Inflammatory macrophage treated with lipopolysaccharide for 1 hour (primary cell): ENCODE data around the gene CDH3.

Experiments
- DNase-seq, 2 donors: peaks; one replicate each; pipeline ENCODE4 v3.0.0-alpha.2; 2020 to 2022

CDH3 gene

DNA sequence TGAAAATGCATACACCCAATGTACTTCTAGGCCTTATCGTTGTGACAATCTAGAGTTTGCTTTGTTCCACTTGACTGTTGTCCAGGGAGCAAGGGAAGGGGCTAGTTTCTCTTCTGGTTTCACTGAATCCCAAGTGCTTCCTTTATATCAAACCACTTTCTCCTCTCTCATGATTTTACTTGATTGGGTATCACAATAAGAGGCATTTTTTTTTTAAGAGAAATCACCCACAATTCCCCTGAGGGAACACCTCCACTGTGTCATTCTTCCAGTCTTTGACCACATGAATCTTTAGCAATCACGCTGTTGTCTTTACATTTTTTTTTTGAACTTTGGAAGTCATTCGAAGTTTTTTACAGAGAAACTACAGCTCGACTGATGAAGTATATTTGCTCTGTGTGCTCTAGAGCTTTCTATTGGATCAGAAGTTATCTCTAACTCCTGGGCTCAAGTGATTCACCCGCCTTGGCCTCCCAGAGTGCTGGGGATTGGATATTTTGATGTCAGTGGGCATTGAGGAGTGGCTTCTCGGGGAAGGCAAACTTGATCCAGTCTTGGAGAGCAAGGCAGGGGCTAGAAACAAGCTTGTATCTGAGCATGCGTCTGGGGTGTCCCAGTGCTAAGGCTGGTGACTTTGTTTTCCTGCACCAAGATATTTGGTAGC, 95.0 kb downstream of the CDH3 start:
- DNase-seq: peak in 1 of 2 donors; percentile 25

DNA sequence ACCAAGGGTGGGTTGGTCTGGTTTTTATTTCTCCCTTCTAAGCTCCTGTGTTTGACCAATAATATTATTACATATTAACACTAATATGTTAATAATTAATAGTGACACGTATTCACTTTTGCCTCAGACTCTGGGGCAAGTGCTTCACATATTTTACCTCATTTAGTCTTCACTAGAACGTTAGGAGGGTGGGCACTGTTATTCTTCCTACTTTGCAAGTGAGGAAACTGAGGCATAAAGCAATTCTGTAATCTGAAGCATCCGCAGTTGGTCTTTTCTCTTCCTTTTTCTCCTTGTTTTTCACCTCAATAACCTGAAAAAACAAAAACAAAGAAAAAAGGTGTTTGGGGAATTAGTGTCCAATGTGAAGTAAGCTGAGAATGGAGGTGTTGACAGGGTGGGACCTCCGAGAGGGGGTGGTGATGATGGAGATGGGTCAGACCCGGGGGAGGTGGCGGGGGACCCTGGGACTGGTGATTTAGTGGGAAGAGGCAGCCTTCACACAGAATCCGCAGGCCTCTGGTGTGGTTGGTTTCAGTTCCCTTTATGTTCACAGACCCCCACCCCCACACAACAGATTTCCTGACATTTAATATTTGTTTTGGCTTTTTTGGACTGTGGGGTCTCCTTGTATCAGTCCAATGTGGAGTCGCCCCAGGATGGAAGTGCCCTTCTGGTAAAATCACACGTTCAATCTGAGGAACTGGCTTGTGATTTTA, 95.7 kb downstream of the CDH3 start:
- DNase-seq: peak in 1 of 2 donors; percentile 8

DNA sequence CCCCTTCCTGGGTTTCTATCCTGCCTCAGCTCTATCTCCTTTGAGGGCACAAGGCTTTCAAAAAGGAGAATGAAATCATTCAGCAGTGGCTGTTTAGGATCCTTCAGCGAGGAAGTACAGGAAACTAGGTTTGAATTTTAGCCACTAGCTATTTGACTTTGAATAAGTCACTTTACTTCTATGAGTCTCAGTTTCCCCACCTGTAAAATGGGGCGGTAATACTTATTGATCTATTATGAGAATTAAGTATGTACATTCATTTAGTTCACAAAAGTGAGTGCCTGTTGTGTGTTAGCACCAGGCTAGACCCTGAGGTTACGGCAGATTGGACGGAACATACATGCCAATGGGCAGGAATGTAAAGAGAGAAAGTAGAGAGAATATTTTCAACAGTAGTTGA, 98.6 kb downstream of the CDH3 start:
- no peak for DNase-seq

DNA sequence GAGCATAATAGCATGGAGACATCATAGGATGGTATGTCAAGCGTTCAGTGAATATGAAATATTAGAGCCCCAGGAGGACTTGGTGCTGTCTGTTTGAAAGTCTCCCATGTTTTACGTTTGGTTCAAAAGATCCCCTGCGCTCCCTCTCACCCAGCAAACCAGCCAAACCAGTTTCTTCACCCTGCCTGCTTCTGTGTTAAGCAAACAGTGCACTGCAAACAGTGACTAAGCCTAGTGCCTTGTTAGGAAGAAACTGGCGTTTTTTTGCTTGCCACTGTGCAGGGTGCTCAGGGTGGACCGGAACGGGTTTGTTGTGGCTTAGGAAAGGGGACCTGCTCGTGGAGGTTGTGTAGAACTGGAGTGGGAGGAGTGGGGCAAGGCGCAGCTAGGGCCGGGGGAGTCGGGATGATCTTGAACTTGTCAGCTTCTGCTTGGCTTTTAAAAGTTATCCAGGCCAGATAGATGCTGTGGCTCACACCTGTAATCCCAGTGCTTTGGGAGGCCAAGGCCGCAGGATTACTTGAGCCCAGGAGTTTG, 99.7 kb downstream of the CDH3 start:
- no peak for DNase-seq

DNA sequence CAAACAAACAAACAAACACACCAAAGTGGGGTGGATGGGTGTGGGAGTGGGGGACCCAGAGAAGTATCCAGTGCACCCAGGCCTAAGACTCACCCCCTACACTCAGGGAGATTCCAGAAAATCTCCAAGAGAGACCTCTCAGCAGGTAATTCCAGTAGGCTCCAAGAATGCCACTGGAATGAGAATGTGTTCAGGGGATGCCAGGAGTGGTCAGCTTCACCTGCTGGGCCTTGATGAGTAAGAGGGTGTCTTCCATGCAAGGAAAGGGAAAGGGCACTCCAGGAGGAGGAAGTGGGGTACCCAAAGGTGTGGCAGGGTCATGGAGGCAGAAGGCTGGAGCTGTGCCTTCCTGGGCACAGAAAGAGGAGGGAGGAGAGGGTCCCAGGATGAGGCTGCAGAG, 101.8 kb downstream of the CDH3 start:
- DNase-seq: no peak

DNA sequence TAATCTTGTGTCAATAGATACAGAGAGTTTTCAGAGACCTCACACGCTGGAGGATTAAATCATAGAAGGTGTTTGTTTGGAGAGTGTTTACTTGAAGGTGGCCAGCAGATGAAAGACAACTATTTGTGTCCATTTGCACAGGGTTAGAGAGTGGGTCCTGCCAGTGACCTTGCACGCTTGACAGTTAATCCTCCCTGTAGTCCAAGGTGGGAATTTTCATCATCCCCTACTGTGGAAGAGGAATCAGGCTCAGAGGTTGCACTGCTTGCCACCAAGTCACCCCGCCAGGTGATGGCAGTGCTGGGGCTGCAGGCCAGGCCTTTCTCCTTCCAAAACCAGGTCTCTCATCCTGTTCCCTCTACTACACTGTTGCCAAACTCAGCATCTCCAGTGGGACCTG, 104.3 kb downstream of the CDH3 start:
- no peak for DNase-seq
